Suprapubic skin (tissue), 4 donors: ENCODE measurements around the gene INO80E.
A peak's percentile ranks its signal among the peaks of the same experiment; 100 is the strongest.

Experiments
- EP300 ChIP-seq: sonication (generic); formaldehyde crosslinking; IDR thresholded peaks from one replicate; pipeline ENCODE4 v1.6.1; 2017; ENCODE audit warnings: antibody characterized with exemption
- POLR2A ChIP-seq, 2 donors: fragments of 450-650 bp; IDR thresholded peaks; one replicate each; pipeline ENCODE4 v1.6.1; 2017; ENCODE audit warnings: antibody characterized with exemption in 2 of 2, mild to moderate bottlenecking in 2 of 2, moderate library complexity in 2 of 2
- POLR2AphosphoS5 ChIP-seq, 3 donors: sonication (generic); formaldehyde crosslinking; IDR thresholded peaks; one replicate each; pipeline ENCODE4 v1.6.1; 2017; ENCODE audit warnings: antibody characterized with exemption in 3 of 3
- TF ChIP-seq, protein P1 (sequence below), 2 donors: fragments of 200-600 bp in 1 of 2; fragments of 450-650 bp in 1 of 2; sonication (generic) in 1 of 2; IDR thresholded peaks; one replicate each; pipeline ENCODE4 v1.5.1; 2016 to 2019; ENCODE audit warnings: antibody characterized with exemption in 2 of 2, mild to moderate bottlenecking in 1 of 2, moderate library complexity in 1 of 2

DNA sequence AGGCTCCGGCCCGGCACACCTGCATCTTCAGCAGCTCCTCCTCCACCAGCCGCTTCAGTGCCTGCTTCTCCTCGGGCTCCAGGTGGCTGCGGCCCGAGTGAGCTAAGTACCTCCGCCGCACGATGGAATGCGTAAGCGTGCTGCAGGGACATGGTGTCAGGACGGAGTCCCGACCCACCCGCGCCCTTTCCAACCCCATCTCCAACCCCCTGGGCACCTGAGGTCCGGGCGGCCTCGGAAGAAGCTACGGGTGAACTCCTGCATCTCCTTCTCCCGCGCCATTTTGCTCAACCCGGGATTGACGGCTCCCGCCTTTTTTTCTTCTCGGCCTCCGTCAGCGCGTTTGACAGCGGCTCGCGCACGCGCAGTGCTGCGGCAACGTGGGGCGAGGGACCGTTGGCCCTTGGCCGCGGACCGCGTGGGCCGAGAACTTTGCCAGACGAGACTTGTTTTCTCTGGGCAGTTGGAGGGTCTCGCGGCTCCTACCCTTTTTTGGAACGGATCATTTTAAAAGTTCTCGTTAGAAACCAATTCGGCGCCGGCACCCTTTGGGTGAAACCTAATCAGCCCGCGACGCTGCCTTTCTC, 624 bp upstream of the INO80E start, which contains the start of gene HIRIP3:
- TF ChIP-seq, protein P1, sequence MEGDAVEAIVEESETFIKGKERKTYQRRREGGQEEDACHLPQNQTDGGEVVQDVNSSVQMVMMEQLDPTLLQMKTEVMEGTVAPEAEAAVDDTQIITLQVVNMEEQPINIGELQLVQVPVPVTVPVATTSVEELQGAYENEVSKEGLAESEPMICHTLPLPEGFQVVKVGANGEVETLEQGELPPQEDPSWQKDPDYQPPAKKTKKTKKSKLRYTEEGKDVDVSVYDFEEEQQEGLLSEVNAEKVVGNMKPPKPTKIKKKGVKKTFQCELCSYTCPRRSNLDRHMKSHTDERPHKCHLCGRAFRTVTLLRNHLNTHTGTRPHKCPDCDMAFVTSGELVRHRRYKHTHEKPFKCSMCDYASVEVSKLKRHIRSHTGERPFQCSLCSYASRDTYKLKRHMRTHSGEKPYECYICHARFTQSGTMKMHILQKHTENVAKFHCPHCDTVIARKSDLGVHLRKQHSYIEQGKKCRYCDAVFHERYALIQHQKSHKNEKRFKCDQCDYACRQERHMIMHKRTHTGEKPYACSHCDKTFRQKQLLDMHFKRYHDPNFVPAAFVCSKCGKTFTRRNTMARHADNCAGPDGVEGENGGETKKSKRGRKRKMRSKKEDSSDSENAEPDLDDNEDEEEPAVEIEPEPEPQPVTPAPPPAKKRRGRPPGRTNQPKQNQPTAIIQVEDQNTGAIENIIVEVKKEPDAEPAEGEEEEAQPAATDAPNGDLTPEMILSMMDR (IDR thresholded peaks at IDR 0.05) = no peak
- TF ChIP-seq POLR2A (IDR thresholded peaks at IDR 0.05) (no peak), POLR2AphosphoS5 (IDR thresholded peaks at IDR 0.05) (peak in 1 of 3 donors; percentile 65), EP300 (no peak)
